GM12878 (cell line): Measurements from ENCODE around the gene PANX2. TPM values are rescaled to one million over a fixed set of nuclear protein-coding genes. Genes with fewer than 3 reads are reported as not detected.

ENCODE experiments used
- ATAC-seq: fragments of 200-7000 bp; cut with Tn5 transposase; 3 replicates; pipeline ENCODE4 v1.9.1; 2020; ENCODE audit warnings: mild to moderate bottlenecking, moderate library complexity
- BruUV-seq: library from RNA; stranded (reverse); fragments of 400-500 nt; replicated peaks from 2 replicates; lab custom pipeline; 2021; lab: Mats Ljungman, UMichigan
- CTCF ChIA-PET: fragments of 300-600 bp; sonication (Branson Sonifier 250); formaldehyde crosslinking; extraction: SDS; loops from one replicate; lab custom pipeline; 2021; ENCODE audit warnings: inconsistent platforms; lab: Yijun Ruan, JAX
- POLR2A ChIA-PET: fragments of 350-600 bp; formaldehyde crosslinking; extraction: SDS; loops from one replicate; lab custom pipeline; 2021; ENCODE audit warnings: inconsistent platforms; lab: Charles Lee
- RAD21 ChIA-PET: fragments of 300-600 bp; sonication (Branson Sonifier 250); formaldehyde crosslinking; loops from one replicate; lab custom pipeline; 2023; ENCODE audit warnings: antibody characterized with exemption; ENCODE audit not compliant: unreplicated experiment; lab: Charles Lee
- SMC1A ChIA-PET: fragments of 300-600 bp; sonication (Branson Sonifier 250); formaldehyde crosslinking; loops from one replicate; lab custom pipeline; 2023; ENCODE audit not compliant: unreplicated experiment, uncharacterized antibody; lab: Charles Lee
- DNase-seq: peaks from one replicate; pipeline ENCODE4 v3.0.0-alpha.2; 2011; ENCODE audit warnings: low read depth, low spot score
- FAIRE-seq: peaks from 3 replicates; lab custom pipeline; 2011; peaks lifted over from hg19 to GRCh38; lab: Jason Lieb, UNC
- H2AFZ ChIP-seq: 2 replicates; pipeline ENCODE4 v1.6.0; 2011; ENCODE audit warnings: low read depth, low read length, control low read depth; ENCODE audit not compliant: control insufficient read depth
- H3K27ac ChIP-seq: 2 replicates; pipeline ENCODE4 v1.5.1; 2011; ENCODE audit warnings: control low read depth; ENCODE audit not compliant: control insufficient read depth, insufficient read depth
- H3K27me3 ChIP-seq, 2 experiments: replicated peaks in 1 of 2; 2 replicates each; pipeline versions ENCODE4 v1.6.0 to v1.6.1; 2011; ENCODE audit warnings: low read length in 1 of 2; ENCODE audit not compliant: control insufficient read depth in 2 of 2, insufficient read depth in 2 of 2
- H3K36me3 ChIP-seq, 2 experiments: 2 replicates each; pipeline ENCODE4 v1.5.1; 2011; ENCODE audit warnings: low read length in 1 of 2; ENCODE audit not compliant: control insufficient read depth in 2 of 2, insufficient read depth in 2 of 2
- H3K4me1 ChIP-seq: 2 replicates; pipeline ENCODE4 v1.6.1; 2011; ENCODE audit warnings: mild to moderate bottlenecking, low read length, moderate library complexity, mixed read lengths; ENCODE audit not compliant: control insufficient read depth, insufficient read depth
- H3K4me2 ChIP-seq: 2 replicates; pipeline ENCODE4 v1.6.0; 2011; ENCODE audit warnings: control low read depth; ENCODE audit not compliant: control insufficient read depth, insufficient read depth
- H3K4me3 ChIP-seq: fragments of 200-600 bp; sonication (generic); 2 replicates; pipeline ENCODE4 v1.5.1; 2016
- H3K79me2 ChIP-seq: 2 replicates; pipeline ENCODE4 v1.6.0; 2011; ENCODE audit warnings: low read length; ENCODE audit not compliant: control insufficient read depth, insufficient read depth
- H3K9ac ChIP-seq: 2 replicates; pipeline ENCODE4 v1.8.0; 2011; ENCODE audit warnings: low read length, control low read depth, mixed read lengths; ENCODE audit not compliant: control insufficient read depth, insufficient read depth
- H3K9me3 ChIP-seq: replicated peaks from 3 replicates; pipeline ENCODE4 v1.5.1; 2011; ENCODE audit warnings: mild to moderate bottlenecking, low read length; ENCODE audit not compliant: control insufficient read depth, insufficient read depth
- H4K20me1 ChIP-seq: 2 replicates; pipeline ENCODE4 v1.6.0; 2011; ENCODE audit not compliant: control insufficient read depth, insufficient read depth
- BCL11A ChIP-seq: IDR thresholded peaks from 2 replicates; pipeline ENCODE4 v1.6.1; 2011; ENCODE audit warnings: low read depth, low read length
- CEBPB ChIP-seq, 2 experiments: fragments of 150-350 bp in 1 of 2; IDR thresholded peaks; 2 replicates each; pipeline ENCODE4 v1.6.1; 2012 to 2014; ENCODE audit warnings: low read depth in 2 of 2, low read length in 2 of 2, borderline replicate concordance in 1 of 2, inconsistent platforms in 1 of 2
- CHD1 ChIP-seq: IDR thresholded peaks from 2 replicates; pipeline ENCODE4 v1.6.1; 2012; ENCODE audit warnings: low read depth, low read length, improper control_type of control experiment
- EP300 ChIP-seq, 2 experiments: fragments of 150-350 bp in 1 of 2; IDR thresholded peaks; 2 replicates each; pipeline ENCODE4 v1.6.1; 2011 to 2012; ENCODE audit warnings: low read depth in 2 of 2, low read length in 2 of 2, borderline replicate concordance in 1 of 2, improper control_type of control experiment in 1 of 2, inconsistent platforms in 1 of 2; ENCODE audit not compliant: control insufficient read depth in 1 of 2
- ETV6 ChIP-seq, 2 experiments: fragments of 450-650 bp in 1 of 2; IDR thresholded peaks in 1 of 2; conservative IDR thresholded peaks in 1 of 2; 2 replicates each; pipeline ENCODE4 v1.6.1; 2014; ENCODE audit warnings: antibody characterized with exemption in 1 of 2, borderline replicate concordance in 1 of 2, low read depth in 1 of 2, mild to moderate bottlenecking in 1 of 2, moderate library complexity in 1 of 2
- FOXM1 ChIP-seq: IDR thresholded peaks from 2 replicates; pipeline ENCODE4 v1.6.1; 2012; ENCODE audit warnings: low read depth, mild to moderate bottlenecking, inconsistent platforms, low read length, moderate library complexity
- GABPA ChIP-seq: IDR thresholded peaks from 2 replicates; pipeline ENCODE4 v1.6.1; 2014; ENCODE audit warnings: antibody characterized with exemption, low read depth, mild to moderate bottlenecking, inconsistent platforms
- IKZF1 ChIP-seq: fragments of 450-650 bp; conservative IDR thresholded peaks from 2 replicates; pipeline ENCODE4 v1.6.1; 2017; ENCODE audit warnings: antibody characterized with exemption, mild to moderate bottlenecking
- KAT2A ChIP-seq: conservative IDR thresholded peaks from 2 replicates; pipeline ENCODE4 v1.6.1; 2011; ENCODE audit warnings: low read depth, low read length; ENCODE audit not compliant: control insufficient read depth
- NR2C1 ChIP-seq: fragments of 450-650 bp; IDR thresholded peaks from 2 replicates; pipeline ENCODE4 v1.6.1; 2017; ENCODE audit warnings: antibody characterized with exemption, mild to moderate bottlenecking, moderate library complexity
- NR2F1 ChIP-seq: fragments of 450-650 bp; conservative IDR thresholded peaks from 2 replicates; pipeline ENCODE4 v1.6.1; 2017; ENCODE audit warnings: mild to moderate bottlenecking
- NRF1 ChIP-seq: conservative IDR thresholded peaks from 2 replicates; pipeline ENCODE4 v1.6.1; 2011; ENCODE audit warnings: mild to moderate bottlenecking, low read depth, low read length, improper control_type of control experiment
- RAD51 ChIP-seq: fragments of 450-650 bp; IDR thresholded peaks from 2 replicates; pipeline ENCODE4 v1.6.1; 2016; ENCODE audit warnings: moderate library complexity, mild to moderate bottlenecking, inconsistent platforms
- RBBP5 ChIP-seq: fragments of 200-600 bp; sonication (generic); conservative IDR thresholded peaks from 2 replicates; pipeline ENCODE4 v1.6.1; 2016
- RUNX3 ChIP-seq: IDR thresholded peaks from 2 replicates; pipeline ENCODE4 v1.6.1; 2012; ENCODE audit warnings: low read length, inconsistent platforms
- STAT1 ChIP-seq: fragments of 450-650 bp; conservative IDR thresholded peaks from 2 replicates; pipeline ENCODE4 v1.6.1; 2014; ENCODE audit warnings: antibody characterized with exemption, mild to moderate bottlenecking
- SUZ12 ChIP-seq: fragments of 200-600 bp; sonication (generic); IDR thresholded peaks from one replicate; pipeline ENCODE4 v1.6.1; 2018; ENCODE audit warnings: antibody characterized with exemption, mild to moderate bottlenecking; ENCODE audit not compliant: unreplicated experiment
- ZBED1 ChIP-seq: IDR thresholded peaks from 2 replicates; pipeline ENCODE4 v1.6.1; 2016; ENCODE audit warnings: borderline replicate concordance
- ZSCAN29 ChIP-seq: fragments of 450-650 bp; IDR thresholded peaks from 2 replicates; pipeline ENCODE4 v1.6.1; 2017; ENCODE audit warnings: mild to moderate bottlenecking, moderate library complexity
- WGBS: methylation state at CpG from one replicate; pipeline ENCODE4 v1.1.6; 2016; ENCODE audit warnings: low lambda C conversion rate; ENCODE audit not compliant: insufficient replicate concordance, insufficient coverage; ENCODE audit errors: missing lambda C conversion rate; 5-methylcytosine and 5-hydroxymethylcytosine counted together
- in situ Hi-C: fragments of 300-500 bp; cut with MboI; formaldehyde crosslinking; loops from 9 replicates; pipeline ENCODE4 v1.14.3; 2018; ENCODE audit warnings: mixed read lengths
- intact Hi-C: fragments of 100-400 bp; cut with micrococcal nuclease; formaldehyde crosslinking; loops from one replicate; pipeline ENCODE4 v1.14.2; 2022; ENCODE audit not compliant: unreplicated experiment
- polyA plus RNA-seq, 11 experiments: library from polyadenylated mRNA; depleted of rRNA in 4 of 11; unstranded in 6 of 11; stranded (reverse) in 5 of 11; fragments of >200 nt; fragmentation: Nextera tagmentation in 4 of 11; fragmentation: Illumina TruSeq in 1 of 11; extraction: Ambion mirVana in 4 of 11; extraction: Trizol in 1 of 11; gene quantifications; 1 replicate in 1 of 11; 2 replicates in 10 of 11; pipeline versions ENCODE4 v1.2.1 to v1.2.3, GENCODE V29; 2011 to 2016; ENCODE audit warnings: inconsistent platforms in 2 of 11, missing spikeins in 2 of 11, low read depth in 1 of 11
- total RNA-seq, 4 experiments: library from RNA; depleted of rRNA in 3 of 4; stranded (reverse); fragments of >200 nt in 3 of 4; fragmentation: Illumina TruSeq in 1 of 4; extraction: Trizol in 1 of 4; gene quantifications; 2 replicates each; pipeline versions ENCODE4 v1.2.1 to v1.2.3, GENCODE V29; 2013 to 2021

Gene PANX2
- total and polyA plus RNA-seq, 10 of the 15 experiments (the other 5 are each of a cell fraction or from before 2014, with no cell fraction given), result 0.04 to 0.44 (median 0.17) TPM; not detected in 5

DNA sequence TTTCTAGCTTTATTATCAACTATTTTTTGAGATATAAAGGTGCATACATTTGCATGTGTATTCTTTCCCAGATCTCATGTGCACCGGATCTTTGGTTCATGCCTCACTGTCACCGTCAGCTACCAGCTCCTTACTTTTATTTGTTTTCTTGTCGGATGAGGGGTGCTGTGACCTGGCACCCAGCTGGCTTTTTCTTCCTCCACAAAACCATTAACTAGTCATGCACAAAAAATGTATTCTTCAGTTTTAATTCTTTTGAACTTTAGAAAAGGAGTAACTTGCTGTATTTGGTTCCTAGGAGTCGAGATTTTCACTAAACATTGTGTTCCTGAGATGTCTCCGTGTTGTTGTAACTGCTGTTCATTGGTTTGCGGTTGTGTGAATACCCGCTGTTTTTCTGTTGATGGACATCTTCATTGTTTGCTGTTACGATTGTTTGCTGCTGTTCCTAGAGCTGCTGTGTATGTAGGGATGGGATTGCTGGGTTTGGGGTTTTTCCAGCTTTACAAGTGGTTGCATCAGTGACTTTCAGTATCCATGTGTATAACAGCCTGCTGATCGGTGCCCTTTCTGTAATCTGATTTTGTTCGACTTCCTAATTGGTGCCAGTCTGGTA, 41.3 kb upstream of the PANX2 start (continued):
- TF ChIP-seq IKZF1 (no peak), RAD51 (no peak), ZSCAN29 (no peak), RUNX3 (no peak), ZBED1 (no peak), ETV6 (conservative IDR thresholded peaks at IDR 0.05 in 1 of 2, IDR thresholded peaks at IDR 0.05 in 1 of 2; ENCODE audit: borderline replicate concordance in 1 of 2, low read depth in 1 of 2) (no peak), CHD1 (no peak)

DNA sequence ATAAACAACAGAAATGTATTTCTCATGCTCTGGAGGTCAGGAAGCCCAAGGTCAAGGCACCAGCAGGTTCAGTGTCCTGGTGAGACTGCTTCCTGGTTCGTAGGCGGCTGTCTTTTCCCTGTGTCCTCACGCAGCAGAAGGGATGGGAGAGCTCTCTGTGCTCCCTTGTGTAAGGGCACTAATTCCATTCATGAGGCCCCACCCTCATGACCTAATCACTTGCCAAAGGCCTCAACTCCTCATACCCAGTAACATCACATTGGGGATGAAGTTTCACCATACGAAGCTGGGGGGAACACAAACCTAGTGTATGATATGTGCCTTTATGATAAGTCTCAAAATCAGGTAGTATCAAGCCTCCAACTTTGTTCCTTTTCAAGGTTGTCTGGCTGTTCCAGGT, 38.6 kb upstream of the PANX2 start:
- no TSS peak for BruUV-seq
- FAIRE-seq (no peak), DNase-seq (no peak), ATAC-seq (no peak)
- Histone ChIP-seq H3K4me2 (no peak overlapping the region), H3K9me3 (no peaks in the 10 kb centered on the region), H3K4me3 (no peak overlapping the region), H3K27ac (no peak overlapping the region), H4K20me1 (no peaks in the 10 kb centered on the region), H3K79me2 (no peaks in the 10 kb centered on the region), H3K36me3 (no peaks in the 10 kb centered on the region), H3K9ac (no peak overlapping the region), H3K4me1 (no peaks in the 10 kb centered on the region), H2AFZ (no peak overlapping the region), H3K27me3 (no peaks in the 10 kb centered on the region; a peak in 3 of 4 replicates)
- intact Hi-C loops (no loop called here), in situ Hi-C loops (no loop called here)
- 51% methylated on average over 4 of the region's 4 CpGs for WGBS
- ChIA-PET RAD21 (no interaction called here), SMC1A (no interaction called here), POLR2A (no interaction called here), CTCF (no interaction called here)
- no peak for TF ChIP-seq KAT2A
- TF ChIP-seq GABPA, result no peak
- TF ChIP-seq EP300 (IDR thresholded peaks at IDR 0.05; ENCODE audit: borderline replicate concordance in 1 of 2, control insufficient read depth in 1 of 2, low read depth in 2 of 2, low read length in 2 of 2), result no peak
- TF ChIP-seq BCL11A, result no peak
- TF ChIP-seq NR2F1, result no peak
- TF ChIP-seq NR2C1, result no peak
- TF ChIP-seq SUZ12, result no peak
- no peak for TF ChIP-seq NRF1
- no peak for TF ChIP-seq CEBPB (IDR thresholded peaks at IDR 0.05; ENCODE audit: borderline replicate concordance in 1 of 2, low read depth in 2 of 2, low read length in 2 of 2)
- TF ChIP-seq STAT1, result no peak
- TF ChIP-seq FOXM1, result no peak
- TF ChIP-seq RBBP5, result no peak
